IMR-90 (cell line): ENCODE measurements around the gene CD27. TPM values are rescaled to one million over a fixed set of nuclear protein-coding genes. Genes with fewer than 3 reads are reported as not detected.

Experiments used
- ATAC-seq: fragments of 200-7000 bp; cut with Tn5 transposase; 2 replicates; pipeline ENCODE4 v1.9.1; 2020; ENCODE audit warnings: low read depth, mild to moderate bottlenecking, moderate library complexity
- BruUV-seq: library from RNA; stranded (reverse); fragments of 400-500 nt; replicated peaks from 2 replicates; lab custom pipeline; 2021; lab: Mats Ljungman, UMichigan
- CTCF ChIA-PET: fragments of 300-600 bp; formaldehyde crosslinking; extraction: SDS; loops from one replicate; lab custom pipeline; 2021; ENCODE audit warnings: antibody characterized with exemption; lab: Yijun Ruan, JAX
- POLR2A ChIA-PET: fragments of 300-600 bp; sonication (Branson Sonifier 250); formaldehyde crosslinking; loops from one replicate; lab custom pipeline; 2022; ENCODE audit warnings: antibody characterized with exemption; ENCODE audit not compliant: unreplicated experiment; lab: Charles Lee
- DNase-seq: peaks from one replicate; pipeline ENCODE4 v3.0.0; 2013
- H2AFZ ChIP-seq: replicated peaks from 2 replicates; pipeline ENCODE3; 2013; ENCODE audit warnings: low read length, mild to moderate bottlenecking; ENCODE audit not compliant: poor library complexity
- H2AK5ac ChIP-seq: 2 replicates; pipeline ENCODE4 v1.6.1; 2013; ENCODE audit warnings: low read depth, low read length, inconsistent platforms
- H2AK9ac ChIP-seq: replicated peaks from 2 replicates; pipeline ENCODE3; 2013; ENCODE audit warnings: mild to moderate bottlenecking, low read depth, low read length, moderate library complexity; ENCODE audit not compliant: poor library complexity
- H2BK120ac ChIP-seq: 2 replicates; pipeline ENCODE4 v1.6.1; 2013; ENCODE audit warnings: low read depth, low read length, inconsistent platforms
- H2BK15ac ChIP-seq: 3 replicates; pipeline ENCODE4 v1.6.1; 2013; ENCODE audit warnings: low read depth, low read length, inconsistent platforms
- H2BK20ac ChIP-seq: 2 replicates; pipeline ENCODE4 v1.6.1; 2013; ENCODE audit warnings: low read depth, mild to moderate bottlenecking, inconsistent platforms, low read length, moderate library complexity
- H2BK5ac ChIP-seq: 2 replicates; pipeline ENCODE4 v1.6.1; 2013; ENCODE audit warnings: mild to moderate bottlenecking, low read depth, low read length, inconsistent platforms; ENCODE audit not compliant: poor library complexity, severe bottlenecking
- H3K14ac ChIP-seq: replicated peaks from 2 replicates; pipeline ENCODE4 v1.6.1; 2013; ENCODE audit warnings: low read depth, low read length, inconsistent platforms
- H3K18ac ChIP-seq: 2 replicates; pipeline ENCODE4 v1.6.1; 2013; ENCODE audit warnings: low read depth, low read length, control low read depth
- H3K23ac ChIP-seq: 2 replicates; pipeline ENCODE4 v1.6.1; 2013; ENCODE audit warnings: low read depth, low read length, inconsistent platforms
- H3K27ac ChIP-seq: 2 replicates; pipeline ENCODE4 v1.5.1; 2013; ENCODE audit warnings: mild to moderate bottlenecking, control low read depth, low read length; ENCODE audit not compliant: insufficient read depth
- H3K27me3 ChIP-seq: 2 replicates; pipeline ENCODE4 v1.6.1; 2013; ENCODE audit warnings: low read length; ENCODE audit not compliant: control insufficient read depth, insufficient read depth
- H3K36me3 ChIP-seq: 2 replicates; pipeline ENCODE4 v1.6.1; 2013; ENCODE audit warnings: low read length, mixed read lengths; ENCODE audit not compliant: control insufficient read depth, insufficient read depth
- H3K4ac ChIP-seq: 2 replicates; pipeline ENCODE4 v1.6.1; 2013; ENCODE audit warnings: low read depth, low read length, inconsistent platforms
- H3K4me1 ChIP-seq: 2 replicates; pipeline ENCODE4 v1.6.1; 2013; ENCODE audit warnings: low read length, mixed read lengths; ENCODE audit not compliant: control insufficient read depth, insufficient read depth
- H3K4me2 ChIP-seq: 2 replicates; pipeline ENCODE4 v1.6.1; 2013; ENCODE audit warnings: low read depth, mild to moderate bottlenecking, control low read depth, low read length, moderate library complexity
- H3K4me3 ChIP-seq: 2 replicates; pipeline ENCODE4 v1.5.1; 2013; ENCODE audit warnings: low read depth, mild to moderate bottlenecking, control low read depth, low read length, moderate library complexity; ENCODE audit not compliant: insufficient read depth
- H3K56ac ChIP-seq: 2 replicates; pipeline ENCODE4 v1.6.1; 2013; ENCODE audit warnings: low read length, inconsistent platforms; ENCODE audit not compliant: insufficient read depth; ENCODE audit errors: extremely low read depth
- H3K79me1 ChIP-seq, 2 experiments: 2 replicates each; pipeline ENCODE4 v1.6.1; 2013; ENCODE audit warnings: low read length in 2 of 2, inconsistent platforms in 1 of 2, low read depth in 1 of 2
- H3K9ac ChIP-seq: 2 replicates; pipeline ENCODE4 v1.6.1; 2013; ENCODE audit warnings: low read depth, low read length, control low read depth
- H3K9me1 ChIP-seq: 2 replicates; pipeline ENCODE4 v1.6.1; 2013; ENCODE audit warnings: low read length, inconsistent platforms; ENCODE audit not compliant: insufficient read depth
- H3K9me3 ChIP-seq: 2 replicates; pipeline ENCODE4 v1.6.1; 2013; ENCODE audit warnings: low read length; ENCODE audit not compliant: control insufficient read depth, insufficient read depth
- H4K20me1 ChIP-seq: 2 replicates; pipeline ENCODE4 v1.6.1; 2013; ENCODE audit warnings: low read length, inconsistent platforms; ENCODE audit not compliant: insufficient read depth
- H4K5ac ChIP-seq: 2 replicates; pipeline ENCODE4 v1.6.1; 2013; ENCODE audit warnings: mild to moderate bottlenecking, low read depth, low read length, control low read depth
- H4K8ac ChIP-seq, 2 experiments: 2 replicates each; pipeline ENCODE4 v1.6.1; 2013; ENCODE audit warnings: low read depth in 2 of 2, low read length in 2 of 2, control low read depth in 1 of 2, inconsistent platforms in 1 of 2
- H4K91ac ChIP-seq: 2 replicates; pipeline ENCODE4 v1.6.1; 2013; ENCODE audit warnings: low read depth, low read length, inconsistent platforms; ENCODE audit not compliant: insufficient read depth
- BHLHE40 ChIP-seq: fragments of 150-350 bp; IDR thresholded peaks from 2 replicates; pipeline ENCODE4 v1.6.1; 2016; ENCODE audit warnings: mild to moderate bottlenecking, low read depth, low read length
- CEBPB ChIP-seq: IDR thresholded peaks from 2 replicates; pipeline ENCODE4 v1.6.1; 2012; ENCODE audit warnings: low read depth, low read length, improper control_type of control experiment
- CTCF ChIP-seq: conservative IDR thresholded peaks from 2 replicates; pipeline ENCODE4 v1.5.1; 2012; ENCODE audit warnings: mild to moderate bottlenecking, low read depth, low read length, improper control_type of control experiment
- ELK1 ChIP-seq: fragments of 150-350 bp; IDR thresholded peaks from 2 replicates; pipeline ENCODE4 v1.6.1; 2016; ENCODE audit warnings: low read depth, mild to moderate bottlenecking, low read length, moderate library complexity, borderline replicate concordance
- MAZ ChIP-seq: IDR thresholded peaks from 2 replicates; pipeline ENCODE4 v1.6.1; 2012; ENCODE audit warnings: low read depth, mild to moderate bottlenecking, low read length, improper control_type of control experiment, moderate library complexity, borderline replicate concordance
- MXI1 ChIP-seq: IDR thresholded peaks from 2 replicates; pipeline ENCODE4 v1.6.1; 2012; ENCODE audit warnings: low read depth, mild to moderate bottlenecking, low read length, moderate library complexity, borderline replicate concordance
- NFE2L2 ChIP-seq: fragments of 150-350 bp; IDR thresholded peaks from 2 replicates; pipeline ENCODE4 v1.6.1; 2016; ENCODE audit warnings: low read depth, mild to moderate bottlenecking, low read length
- POLR2A ChIP-seq: IDR thresholded peaks from 2 replicates; pipeline ENCODE4 v1.6.1; 2012; ENCODE audit warnings: mild to moderate bottlenecking, low read depth, low read length
- RAD21 ChIP-seq: IDR thresholded peaks from 2 replicates; pipeline ENCODE4 v1.6.1; 2012; ENCODE audit warnings: low read length, improper control_type of control experiment
- RCOR1 ChIP-seq: IDR thresholded peaks from 2 replicates; pipeline ENCODE4 v1.6.1; 2012; ENCODE audit warnings: mild to moderate bottlenecking, low read length, improper control_type of control experiment; ENCODE audit not compliant: insufficient replicate concordance
- SMC3 ChIP-seq: fragments of 150-350 bp; IDR thresholded peaks from 2 replicates; pipeline ENCODE4 v1.6.1; 2016; ENCODE audit warnings: low read depth, mild to moderate bottlenecking, antibody characterized with exemption, low read length, moderate library complexity
- USF2 ChIP-seq: fragments of 150-350 bp; IDR thresholded peaks from 2 replicates; pipeline ENCODE4 v1.6.1; 2017; ENCODE audit warnings: mild to moderate bottlenecking, antibody characterized with exemption, low read length, low read depth
- WGBS, 2 experiments: methylation state at CpG; one replicate each; pipeline versions ENCODE4 v1.1.5 to v1.1.7; 2013; ENCODE audit warnings: missing lambda C conversion rate in 2 of 2; ENCODE audit not compliant: insufficient read length in 1 of 2; ENCODE audit errors: extremely low coverage in 2 of 2; 5-methylcytosine and 5-hydroxymethylcytosine counted together
- dilution Hi-C: fragments of 300-500 bp; cut with HindIII; formaldehyde crosslinking; loops from one replicate; pipeline ENCODE4 v1.14.3; 2018; ENCODE audit warnings: low sequenced_read_pairs; ENCODE audit not compliant: unreplicated experiment
- in situ Hi-C: fragments of 300-500 bp; cut with MboI; formaldehyde crosslinking; loops from 3 replicates; pipeline ENCODE4 v1.14.3; 2019; ENCODE audit warnings: low sequenced_read_pairs, inconsistent platforms, mixed read lengths
- intact Hi-C: fragments of 100-400 bp; cut with micrococcal nuclease; formaldehyde crosslinking; loops from 2 replicates; pipeline ENCODE4 v1.10.0; 2022
- polyA plus RNA-seq, 3 experiments: library from polyadenylated mRNA; depleted of rRNA; stranded (reverse); fragments of >200 nt; gene quantifications; 2 replicates each; pipeline ENCODE4 v1.2.3, GENCODE V29; 2012; ENCODE audit warnings: low replicate concordance in 1 of 3
- total RNA-seq: library from RNA; depleted of rRNA; stranded (reverse); fragments of >200 nt; gene quantifications from 2 replicates; pipeline ENCODE4 v1.2.3, GENCODE V29; 2012

CD27 gene
- total and polyA plus RNA-seq, 2 of the 4 experiments (the other 2 are of a cell fraction) = 0.07 TPM; not detected in 1

GRCh38 chr12:6457220-6457945 lies 12.6 kb downstream of the CD27 start:
- WGBS, 2 experiments = 92% methylated on average over 6 of the region's 12 CpGs; no CpG with 5 or more reads in 1 of the 2 experiments
- Histone ChIP-seq H3K9me3 (no peaks in the 10 kb centered on the region), H4K20me1 (no peaks in the 10 kb centered on the region), H3K27ac (no peak overlapping the region), H2BK20ac (no peak overlapping the region), H3K4ac (no peak overlapping the region), H2BK120ac (no peak overlapping the region), H3K4me2 (no peak overlapping the region), H3K4me1 (peaks cover 5% of the 10 kb centered on the region), H2BK15ac (no peak overlapping the region), H3K9me1 (peaks cover 15% of the 10 kb centered on the region), H2AK9ac (no peak overlapping the region), H3K18ac (no peak overlapping the region), H3K27me3 (no peaks in the 10 kb centered on the region), H4K5ac (no peak overlapping the region), H3K14ac (no peak overlapping the region), H3K36me3 (peaks cover 35% of the 10 kb centered on the region), H3K9ac (no peak overlapping the region), H2BK5ac (no peak overlapping the region), H4K91ac (no peak overlapping the region), H2AFZ (no peak overlapping the region), H3K56ac (no peak overlapping the region), H3K23ac (no peak overlapping the region), H3K4me3 (no peak overlapping the region), H4K8ac (no peak overlapping the region), H2AK5ac (no peak overlapping the region), H3K79me1 (peaks cover 4 to 11% of the 10 kb centered on the region in 2 experiments; a peak in 3 of 4 replicates)
- in situ Hi-C loops (loop anchor here (25.0 kb wide), 1 partner anchor 270 kb away; no protein-coding TSS in a partner anchor), dilution Hi-C loops (no loop called here), intact Hi-C loops (no loop called here)
- no peak for DNase-seq
- TF ChIP-seq SMC3 (no peak), MAZ (no peak), CEBPB (no peak), ELK1 (no peak), MXI1 (no peak), CTCF (no peak), NFE2L2 (no peak), POLR2A (no peak), RAD21 (no peak), USF2 (no peak), RCOR1 (no peak), BHLHE40 (no peak)
- POLR2A ChIA-PET = interaction anchor here (0.6 kb wide), 1 partner anchor 77 kb away, joined by 5 read pairs; no protein-coding TSS in a partner anchor
- no peak for ATAC-seq
- CTCF ChIA-PET = interaction anchor here (1.1 kb wide), 1 partner anchor 8 kb away, joined by 3 read pairs; no protein-coding TSS in a partner anchor
- BruUV-seq = no TSS peak
